H1 (cell line): ENCODE data around the gene EMX2. TPM values are rescaled to one million over a fixed set of nuclear protein-coding genes. Genes with fewer than 3 reads are reported as not detected.

ENCODE experiments used
- MAFK ChIP-seq: IDR thresholded peaks from 2 replicates; pipeline ENCODE4 v1.6.1; 2012; ENCODE audit warnings: low read depth, mild to moderate bottlenecking, improper control_type of control experiment, low read length
- NANOG ChIP-seq: IDR thresholded peaks from 2 replicates; pipeline ENCODE4 v1.6.1; 2011; ENCODE audit warnings: low read length, low read depth, mild to moderate bottlenecking, inconsistent platforms; ENCODE audit not compliant: insufficient read depth, poor library complexity, severe bottlenecking
- PHF8 ChIP-seq: fragments of 200-600 bp; sonication (generic); conservative IDR thresholded peaks from 2 replicates; pipeline ENCODE4 v1.7.1; 2012; ENCODE audit warnings: low read depth, mild to moderate bottlenecking, inconsistent platforms, low read length, moderate library complexity
- TEAD4 ChIP-seq: IDR thresholded peaks from 2 replicates; pipeline ENCODE4 v1.6.1; 2012; ENCODE audit warnings: low read depth, low read length, inconsistent platforms, mixed read lengths
- polyA plus RNA-seq, 7 experiments: library from polyadenylated mRNA; depleted of rRNA in 3 of 7; stranded (reverse) in 5 of 7; unstranded in 2 of 7; fragments of >200 nt in 5 of 7; fragments of 200-250 nt in 2 of 7; gene quantifications; 1 replicate in 5 of 7; 2 replicates in 1 of 7; 4 replicates in 1 of 7; pipeline versions ENCODE4 v1.2.1 to v1.2.3, GENCODE V29; 2011 to 2013; ENCODE audit warnings: missing spikeins in 2 of 7, mixed read lengths in 2 of 7
- total RNA-seq: library from RNA; stranded (reverse); fragmentation: NEBNext Ultra II Directional; extraction: Animal tissue kit (Norgen Biotek cat#: 25700); gene quantifications from 2 replicates; pipeline ENCODE4 v1.2.1, GENCODE V29; 2021
- TF ChIP-seq, protein P1 (sequence below): fragments of 300-600 bp; sonication (generic); IDR thresholded peaks from 2 replicates; pipeline ENCODE4 v1.7.1; 2012; ENCODE audit warnings: low read length, moderate library complexity, mild to moderate bottlenecking, inconsistent platforms; ENCODE audit not compliant: insufficient replicate concordance

Gene EMX2
- total and polyA plus RNA-seq, 2 of the 8 experiments (the other 6 are each of a cell fraction or from before 2014, with no cell fraction given) = not detected

DNA sequence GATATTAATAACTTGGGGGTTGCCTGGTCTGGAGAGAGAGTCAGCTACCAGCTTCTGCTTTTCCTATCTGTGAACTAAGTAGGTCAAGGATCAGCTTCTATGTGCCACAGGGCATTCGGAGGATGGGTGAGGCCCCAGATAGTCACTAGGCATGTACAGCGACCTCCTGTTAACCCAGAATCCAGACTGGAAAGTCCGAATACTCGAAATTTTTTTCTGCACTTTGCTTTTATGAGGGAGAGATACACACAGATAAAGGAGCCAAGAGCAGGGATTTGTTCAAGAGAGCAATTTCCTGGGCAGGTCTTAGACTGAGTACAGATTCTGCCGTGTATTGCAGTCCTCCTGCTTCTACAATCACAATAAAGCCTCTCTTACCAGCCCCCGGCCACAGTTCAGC is 54.2 kb downstream of the EMX2 start (continued):
- TF ChIP-seq, protein P1, sequence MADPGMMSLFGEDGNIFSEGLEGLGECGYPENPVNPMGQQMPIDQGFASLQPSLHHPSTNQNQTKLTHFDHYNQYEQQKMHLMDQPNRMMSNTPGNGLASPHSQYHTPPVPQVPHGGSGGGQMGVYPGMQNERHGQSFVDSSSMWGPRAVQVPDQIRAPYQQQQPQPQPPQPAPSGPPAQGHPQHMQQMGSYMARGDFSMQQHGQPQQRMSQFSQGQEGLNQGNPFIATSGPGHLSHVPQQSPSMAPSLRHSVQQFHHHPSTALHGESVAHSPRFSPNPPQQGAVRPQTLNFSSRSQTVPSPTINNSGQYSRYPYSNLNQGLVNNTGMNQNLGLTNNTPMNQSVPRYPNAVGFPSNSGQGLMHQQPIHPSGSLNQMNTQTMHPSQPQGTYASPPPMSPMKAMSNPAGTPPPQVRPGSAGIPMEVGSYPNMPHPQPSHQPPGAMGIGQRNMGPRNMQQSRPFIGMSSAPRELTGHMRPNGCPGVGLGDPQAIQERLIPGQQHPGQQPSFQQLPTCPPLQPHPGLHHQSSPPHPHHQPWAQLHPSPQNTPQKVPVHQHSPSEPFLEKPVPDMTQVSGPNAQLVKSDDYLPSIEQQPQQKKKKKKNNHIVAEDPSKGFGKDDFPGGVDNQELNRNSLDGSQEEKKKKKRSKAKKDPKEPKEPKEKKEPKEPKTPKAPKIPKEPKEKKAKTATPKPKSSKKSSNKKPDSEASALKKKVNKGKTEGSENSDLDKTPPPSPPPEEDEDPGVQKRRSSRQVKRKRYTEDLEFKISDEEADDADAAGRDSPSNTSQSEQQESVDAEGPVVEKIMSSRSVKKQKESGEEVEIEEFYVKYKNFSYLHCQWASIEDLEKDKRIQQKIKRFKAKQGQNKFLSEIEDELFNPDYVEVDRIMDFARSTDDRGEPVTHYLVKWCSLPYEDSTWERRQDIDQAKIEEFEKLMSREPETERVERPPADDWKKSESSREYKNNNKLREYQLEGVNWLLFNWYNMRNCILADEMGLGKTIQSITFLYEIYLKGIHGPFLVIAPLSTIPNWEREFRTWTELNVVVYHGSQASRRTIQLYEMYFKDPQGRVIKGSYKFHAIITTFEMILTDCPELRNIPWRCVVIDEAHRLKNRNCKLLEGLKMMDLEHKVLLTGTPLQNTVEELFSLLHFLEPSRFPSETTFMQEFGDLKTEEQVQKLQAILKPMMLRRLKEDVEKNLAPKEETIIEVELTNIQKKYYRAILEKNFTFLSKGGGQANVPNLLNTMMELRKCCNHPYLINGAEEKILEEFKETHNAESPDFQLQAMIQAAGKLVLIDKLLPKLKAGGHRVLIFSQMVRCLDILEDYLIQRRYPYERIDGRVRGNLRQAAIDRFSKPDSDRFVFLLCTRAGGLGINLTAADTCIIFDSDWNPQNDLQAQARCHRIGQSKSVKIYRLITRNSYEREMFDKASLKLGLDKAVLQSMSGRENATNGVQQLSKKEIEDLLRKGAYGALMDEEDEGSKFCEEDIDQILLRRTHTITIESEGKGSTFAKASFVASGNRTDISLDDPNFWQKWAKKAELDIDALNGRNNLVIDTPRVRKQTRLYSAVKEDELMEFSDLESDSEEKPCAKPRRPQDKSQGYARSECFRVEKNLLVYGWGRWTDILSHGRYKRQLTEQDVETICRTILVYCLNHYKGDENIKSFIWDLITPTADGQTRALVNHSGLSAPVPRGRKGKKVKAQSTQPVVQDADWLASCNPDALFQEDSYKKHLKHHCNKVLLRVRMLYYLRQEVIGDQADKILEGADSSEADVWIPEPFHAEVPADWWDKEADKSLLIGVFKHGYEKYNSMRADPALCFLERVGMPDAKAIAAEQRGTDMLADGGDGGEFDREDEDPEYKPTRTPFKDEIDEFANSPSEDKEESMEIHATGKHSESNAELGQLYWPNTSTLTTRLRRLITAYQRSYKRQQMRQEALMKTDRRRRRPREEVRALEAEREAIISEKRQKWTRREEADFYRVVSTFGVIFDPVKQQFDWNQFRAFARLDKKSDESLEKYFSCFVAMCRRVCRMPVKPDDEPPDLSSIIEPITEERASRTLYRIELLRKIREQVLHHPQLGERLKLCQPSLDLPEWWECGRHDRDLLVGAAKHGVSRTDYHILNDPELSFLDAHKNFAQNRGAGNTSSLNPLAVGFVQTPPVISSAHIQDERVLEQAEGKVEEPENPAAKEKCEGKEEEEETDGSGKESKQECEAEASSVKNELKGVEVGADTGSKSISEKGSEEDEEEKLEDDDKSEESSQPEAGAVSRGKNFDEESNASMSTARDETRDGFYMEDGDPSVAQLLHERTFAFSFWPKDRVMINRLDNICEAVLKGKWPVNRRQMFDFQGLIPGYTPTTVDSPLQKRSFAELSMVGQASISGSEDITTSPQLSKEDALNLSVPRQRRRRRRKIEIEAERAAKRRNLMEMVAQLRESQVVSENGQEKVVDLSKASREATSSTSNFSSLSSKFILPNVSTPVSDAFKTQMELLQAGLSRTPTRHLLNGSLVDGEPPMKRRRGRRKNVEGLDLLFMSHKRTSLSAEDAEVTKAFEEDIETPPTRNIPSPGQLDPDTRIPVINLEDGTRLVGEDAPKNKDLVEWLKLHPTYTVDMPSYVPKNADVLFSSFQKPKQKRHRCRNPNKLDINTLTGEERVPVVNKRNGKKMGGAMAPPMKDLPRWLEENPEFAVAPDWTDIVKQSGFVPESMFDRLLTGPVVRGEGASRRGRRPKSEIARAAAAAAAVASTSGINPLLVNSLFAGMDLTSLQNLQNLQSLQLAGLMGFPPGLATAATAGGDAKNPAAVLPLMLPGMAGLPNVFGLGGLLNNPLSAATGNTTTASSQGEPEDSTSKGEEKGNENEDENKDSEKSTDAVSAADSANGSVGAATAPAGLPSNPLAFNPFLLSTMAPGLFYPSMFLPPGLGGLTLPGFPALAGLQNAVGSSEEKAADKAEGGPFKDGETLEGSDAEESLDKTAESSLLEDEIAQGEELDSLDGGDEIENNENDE = no peak
- TF ChIP-seq NANOG = no peak
- no peak for TF ChIP-seq MAFK
- no peak for TF ChIP-seq TEAD4
- TF ChIP-seq PHF8 = no peak
